Esophagus muscularis mucosa (tissue), 4 donors: ENCODE results near the gene PIP5K1B. TPM values are rescaled to one million over a fixed set of nuclear protein-coding genes. Genes with fewer than 3 reads are reported as not detected.

Experiments used
- DNase-seq: peaks from one replicate; pipeline ENCODE4 v3.0.0-alpha.2; 2017; ENCODE audit errors: extremely low spot score
- H3K27ac ChIP-seq, 4 donors: fragments of 200-600 bp; sonication (generic); replicated peaks in 1 of 4; 1 replicate in 3 of 4; 2 replicates in 1 of 4; pipeline ENCODE4 v1.5.1; 2016 to 2019; ENCODE audit warnings: mild to moderate bottlenecking in 1 of 4
- H3K27me3 ChIP-seq, 4 donors: fragments of 200-600 bp; sonication (generic); one replicate each; pipeline versions ENCODE4 v1.5.1 to v1.6.0; 2016 to 2019
- H3K36me3 ChIP-seq, 4 donors: fragments of 200-600 bp; sonication (generic); one replicate each; pipeline ENCODE4 v1.5.1; 2016 to 2019
- H3K4me1 ChIP-seq, 4 donors: fragments of 200-600 bp; sonication (generic); one replicate each; pipeline ENCODE4 v1.5.1; 2016 to 2019
- H3K4me3 ChIP-seq, 4 donors: fragments of 200-600 bp; sonication (generic); 1 replicate in 2 of 4; 2 replicates in 2 of 4; pipeline ENCODE4 v1.5.1; 2016 to 2019; ENCODE audit warnings: mild to moderate bottlenecking in 4 of 4, moderate library complexity in 1 of 4
- H3K9me3 ChIP-seq, 4 donors: fragments of 200-600 bp; sonication (generic); 1 replicate in 3 of 4; 2 replicates in 1 of 4; pipeline ENCODE4 v1.5.1; 2016 to 2019
- EP300 ChIP-seq: sonication (generic); formaldehyde crosslinking; IDR thresholded peaks from one replicate; pipeline ENCODE4 v1.6.1; 2017; ENCODE audit warnings: antibody characterized with exemption
- POLR2A ChIP-seq: fragments of 450-650 bp; IDR thresholded peaks from one replicate; pipeline ENCODE4 v1.6.1; 2017; ENCODE audit warnings: antibody characterized with exemption, moderate library complexity, mild to moderate bottlenecking, low read depth
- POLR2AphosphoS5 ChIP-seq, 2 donors: sonication (generic); formaldehyde crosslinking; IDR thresholded peaks; one replicate each; pipeline ENCODE4 v1.6.1; 2017; ENCODE audit warnings: antibody characterized with exemption in 2 of 2
- WGBS: methylation state at CpG from one replicate; pipeline ENCODE4 v1.1.5; 2018; 5-methylcytosine and 5-hydroxymethylcytosine counted together
- intact Hi-C: fragments of 100-400 bp; cut with DNase I; formaldehyde crosslinking; loops from one replicate; pipeline ENCODE4 v1.15.1; 2023
- total RNA-seq, 4 donors: library from RNA; depleted of rRNA; stranded (reverse); fragments of >200 nt; gene quantifications; one replicate each; pipeline versions ENCODE4 v1.1.0 to v1.2.1, GENCODE V29; 2016
- TF ChIP-seq, protein P1 (sequence below), 3 experiments: fragments of 200-600 bp in 2 of 3; fragments of 450-650 bp in 1 of 3; sonication (generic) in 2 of 3; IDR thresholded peaks; one replicate each; pipeline ENCODE4 v1.5.1; 2017 to 2019; ENCODE audit warnings: antibody characterized with exemption in 3 of 3, mild to moderate bottlenecking in 2 of 3, moderate library complexity in 1 of 3

PIP5K1B gene
- total RNA-seq, 4 donors from 2014 or later, result 0.42 to 1.7 (median 1.2) TPM

DNA sequence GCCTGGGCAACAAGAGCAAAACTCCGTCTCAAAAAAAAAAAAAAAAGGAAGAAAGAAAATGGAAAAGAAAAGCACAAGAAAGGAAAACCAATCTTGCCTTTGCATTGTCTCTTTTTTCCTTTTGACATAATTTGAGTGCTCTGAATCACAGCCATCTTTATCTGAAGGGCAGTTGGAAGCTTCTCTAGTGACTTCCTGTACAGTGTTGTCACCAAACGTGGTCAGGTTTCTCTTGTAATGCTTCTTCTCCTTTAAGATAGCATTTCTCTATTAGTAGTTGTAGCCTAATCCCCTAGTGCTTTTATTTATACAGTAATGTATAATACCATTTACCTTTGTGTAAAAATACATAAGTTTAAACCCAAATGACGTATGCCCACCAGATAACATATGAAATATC, 290.7 kb downstream of the PIP5K1B start:
- no peak overlapping the region for H3K4me3 ChIP-seq
- DNase-seq, result no peak
- no peaks in the 10 kb centered on the region for H3K27me3 ChIP-seq
- no peaks in the 10 kb centered on the region for H3K9me3 ChIP-seq
- TF ChIP-seq POLR2A (no peak), POLR2AphosphoS5 (IDR thresholded peaks at IDR 0.05) (no peak), EP300 (no peak)
- TF ChIP-seq, protein P1, sequence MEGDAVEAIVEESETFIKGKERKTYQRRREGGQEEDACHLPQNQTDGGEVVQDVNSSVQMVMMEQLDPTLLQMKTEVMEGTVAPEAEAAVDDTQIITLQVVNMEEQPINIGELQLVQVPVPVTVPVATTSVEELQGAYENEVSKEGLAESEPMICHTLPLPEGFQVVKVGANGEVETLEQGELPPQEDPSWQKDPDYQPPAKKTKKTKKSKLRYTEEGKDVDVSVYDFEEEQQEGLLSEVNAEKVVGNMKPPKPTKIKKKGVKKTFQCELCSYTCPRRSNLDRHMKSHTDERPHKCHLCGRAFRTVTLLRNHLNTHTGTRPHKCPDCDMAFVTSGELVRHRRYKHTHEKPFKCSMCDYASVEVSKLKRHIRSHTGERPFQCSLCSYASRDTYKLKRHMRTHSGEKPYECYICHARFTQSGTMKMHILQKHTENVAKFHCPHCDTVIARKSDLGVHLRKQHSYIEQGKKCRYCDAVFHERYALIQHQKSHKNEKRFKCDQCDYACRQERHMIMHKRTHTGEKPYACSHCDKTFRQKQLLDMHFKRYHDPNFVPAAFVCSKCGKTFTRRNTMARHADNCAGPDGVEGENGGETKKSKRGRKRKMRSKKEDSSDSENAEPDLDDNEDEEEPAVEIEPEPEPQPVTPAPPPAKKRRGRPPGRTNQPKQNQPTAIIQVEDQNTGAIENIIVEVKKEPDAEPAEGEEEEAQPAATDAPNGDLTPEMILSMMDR (IDR thresholded peaks at IDR 0.05), result no peak
- 59% methylated on average over 3 of the region's 3 CpGs for whole genome bisulfite sequencing
- no peak overlapping the region for H3K27ac ChIP-seq
- intact Hi-C loops, result loop anchor here (5.0 to 10.0 kb wide), 2 partner anchors 291 to 413 kb away; partner anchors contain the start of gene PIP5K1B
- H3K36me3 ChIP-seq, result no peaks in the 10 kb centered on the region
- H3K4me1 ChIP-seq, result peaks cover 0 to 16% (median 2%) of the 10 kb centered on the region in 4 donors

DNA sequence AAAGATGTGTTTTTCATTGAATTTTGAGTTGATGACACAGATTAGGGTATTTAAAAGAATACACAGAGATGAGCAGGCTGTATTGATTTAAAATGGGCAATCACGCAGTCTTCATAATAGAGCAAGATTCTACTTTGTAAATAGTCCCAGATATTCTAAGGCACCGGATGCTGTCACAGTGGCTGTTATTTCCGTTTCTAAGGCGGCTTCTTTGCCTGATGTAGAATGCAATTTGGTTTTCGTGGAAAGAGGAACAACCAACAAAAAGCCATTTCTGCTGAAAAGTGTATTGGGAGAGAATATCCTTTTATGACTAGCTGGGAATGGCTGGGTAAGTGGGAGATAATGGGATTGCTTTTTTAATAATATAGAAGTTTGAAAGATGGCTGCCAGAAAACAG, 291.4 kb downstream of the PIP5K1B start:
- WGBS, result 67% methylated on average over 5 of the region's 5 CpGs
- intact Hi-C loops, result loop anchor here (5.0 to 10.0 kb wide), 2 partner anchors 292 to 414 kb away; partner anchors contain the start of gene PIP5K1B
- DNase-seq, result no peak
- H3K36me3 ChIP-seq, result no peaks in the 10 kb centered on the region
- TF ChIP-seq POLR2A (no peak), POLR2AphosphoS5 (IDR thresholded peaks at IDR 0.05) (no peak), EP300 (no peak)
- TF ChIP-seq, protein P1 (IDR thresholded peaks at IDR 0.05), result no peak
- H3K4me3 ChIP-seq, result no peak overlapping the region
- no peak overlapping the region for H3K27ac ChIP-seq
- H3K4me1 ChIP-seq, result peaks cover 0 to 16% (median 2%) of the 10 kb centered on the region in 4 donors
- H3K27me3 ChIP-seq, result no peaks in the 10 kb centered on the region
- no peaks in the 10 kb centered on the region for H3K9me3 ChIP-seq

DNA sequence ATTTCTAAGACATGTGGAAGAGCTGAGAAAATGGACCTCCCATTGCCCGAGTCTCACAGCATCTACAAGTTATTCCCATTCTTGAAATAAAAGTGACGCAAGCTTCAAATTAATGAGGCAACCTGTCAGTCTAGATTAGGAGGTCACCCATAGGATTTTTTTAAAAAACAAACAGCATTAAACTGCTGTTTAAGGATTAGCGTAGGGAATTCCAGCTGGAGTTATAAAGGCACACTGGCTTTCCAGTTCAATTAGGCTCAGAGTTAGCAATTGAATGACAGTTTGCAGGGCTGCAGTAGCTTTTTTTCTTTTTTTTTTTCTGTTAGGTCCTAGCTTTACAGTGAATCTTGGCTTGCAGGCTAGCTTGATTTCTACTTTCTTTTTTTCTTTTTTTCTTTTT, 292.6 kb downstream of the PIP5K1B start:
- peaks cover 0 to 16% (median 2%) of the 10 kb centered on the region in 4 donors for H3K4me1 ChIP-seq
- H3K4me3 ChIP-seq, result no peak overlapping the region
- H3K9me3 ChIP-seq, result no peaks in the 10 kb centered on the region
- no peak overlapping the region for H3K27ac ChIP-seq
- H3K36me3 ChIP-seq, result no peaks in the 10 kb centered on the region
- intact Hi-C loops, result loop anchor here (5.0 to 10.0 kb wide), 2 partner anchors 293 to 415 kb away; partner anchors contain the start of gene PIP5K1B
- DNase-seq, result no peak
- TF ChIP-seq, protein P1 (IDR thresholded peaks at IDR 0.05), result no peak
- TF ChIP-seq POLR2AphosphoS5 (IDR thresholded peaks at IDR 0.05), result no peak
- TF ChIP-seq POLR2A, result no peak
- no peak for TF ChIP-seq EP300
- H3K27me3 ChIP-seq, result no peaks in the 10 kb centered on the region
- 79% methylated on average over 3 of the region's 3 CpGs for WGBS

DNA sequence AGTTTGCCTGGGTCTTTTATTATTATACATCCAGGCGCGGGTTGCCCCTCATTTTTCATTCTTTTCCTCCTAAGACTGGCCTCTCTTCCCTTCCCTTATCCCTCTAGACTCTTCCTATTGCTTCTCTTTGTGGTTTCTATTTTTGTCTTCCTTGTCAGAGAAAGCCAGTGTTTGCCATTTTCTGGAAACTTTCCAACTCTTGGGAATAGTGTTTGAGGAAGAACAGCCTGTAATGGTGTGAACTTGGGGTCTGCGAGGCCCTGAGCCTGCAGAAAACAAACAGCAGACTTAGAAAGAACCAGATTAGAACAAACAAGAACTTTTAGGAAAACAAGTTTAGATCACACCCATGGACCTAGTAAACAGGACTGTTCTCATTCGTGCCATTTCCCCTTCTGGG, 293.3 kb downstream of the PIP5K1B start:
- 61% methylated on average over 4 of the region's 4 CpGs for WGBS
- H3K4me1 ChIP-seq, result peaks cover 0 to 16% (median 2%) of the 10 kb centered on the region in 4 donors
- no peaks in the 10 kb centered on the region for H3K9me3 ChIP-seq
- no peak for DNase-seq
- no peaks in the 10 kb centered on the region for H3K36me3 ChIP-seq
- TF ChIP-seq EP300 (no peak), POLR2AphosphoS5 (IDR thresholded peaks at IDR 0.05) (no peak), POLR2A (no peak)
- TF ChIP-seq, protein P1 (IDR thresholded peaks at IDR 0.05), result no peak
- intact Hi-C loops, result loop anchor here (5.0 to 10.0 kb wide), 2 partner anchors 294 to 416 kb away; partner anchors contain the start of gene PIP5K1B
- H3K4me3 ChIP-seq, result no peak overlapping the region
- H3K27me3 ChIP-seq, result no peaks in the 10 kb centered on the region
- no peak overlapping the region for H3K27ac ChIP-seq

DNA sequence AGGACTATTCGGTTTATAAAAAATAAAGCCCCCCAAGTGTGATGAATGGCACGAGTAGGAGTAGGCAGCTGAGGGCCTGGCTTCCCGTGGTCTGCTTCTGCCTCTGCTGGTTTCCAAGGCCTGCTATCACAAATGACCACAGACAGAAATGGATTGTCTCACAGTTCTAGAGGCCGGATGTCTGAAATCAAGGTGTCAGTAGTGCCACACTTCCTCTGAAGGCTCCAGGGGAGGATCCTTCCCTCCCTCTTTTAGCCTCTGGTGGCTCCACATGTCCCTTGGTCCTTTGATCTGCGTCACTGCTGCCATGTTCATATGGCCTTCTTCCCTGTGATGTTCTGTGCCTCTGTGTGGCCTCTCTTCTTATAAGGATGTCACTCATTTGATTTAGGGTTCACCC, 293.8 kb downstream of the PIP5K1B start:
- DNase-seq, result no peak
- H3K36me3 ChIP-seq, result no peaks in the 10 kb centered on the region
- no peak overlapping the region for H3K4me3 ChIP-seq
- WGBS, result 72% methylated on average over 5 of the region's 5 CpGs
- TF ChIP-seq POLR2A (no peak), POLR2AphosphoS5 (IDR thresholded peaks at IDR 0.05) (no peak), EP300 (no peak)
- TF ChIP-seq, protein P1 (IDR thresholded peaks at IDR 0.05), result no peak
- intact Hi-C loops, result loop anchor here (5.0 to 10.0 kb wide), 2 partner anchors 294 to 417 kb away; partner anchors contain the start of gene PIP5K1B
- no peak overlapping the region for H3K27ac ChIP-seq
- no peaks in the 10 kb centered on the region for H3K27me3 ChIP-seq
- no peaks in the 10 kb centered on the region for H3K9me3 ChIP-seq
- peaks cover 0 to 16% (median 2%) of the 10 kb centered on the region in 4 donors for H3K4me1 ChIP-seq
